IMR-90 (cell line): Measurements from ENCODE around the gene SH3BP4.

ENCODE experiments used
- CTCF ChIP-seq: conservative IDR thresholded peaks from 2 replicates; pipeline ENCODE4 v1.5.1; 2012; ENCODE audit warnings: mild to moderate bottlenecking, low read depth, low read length, improper control_type of control experiment
- POLR2A ChIP-seq: IDR thresholded peaks from 2 replicates; pipeline ENCODE4 v1.6.1; 2012; ENCODE audit warnings: mild to moderate bottlenecking, low read depth, low read length

DNA sequence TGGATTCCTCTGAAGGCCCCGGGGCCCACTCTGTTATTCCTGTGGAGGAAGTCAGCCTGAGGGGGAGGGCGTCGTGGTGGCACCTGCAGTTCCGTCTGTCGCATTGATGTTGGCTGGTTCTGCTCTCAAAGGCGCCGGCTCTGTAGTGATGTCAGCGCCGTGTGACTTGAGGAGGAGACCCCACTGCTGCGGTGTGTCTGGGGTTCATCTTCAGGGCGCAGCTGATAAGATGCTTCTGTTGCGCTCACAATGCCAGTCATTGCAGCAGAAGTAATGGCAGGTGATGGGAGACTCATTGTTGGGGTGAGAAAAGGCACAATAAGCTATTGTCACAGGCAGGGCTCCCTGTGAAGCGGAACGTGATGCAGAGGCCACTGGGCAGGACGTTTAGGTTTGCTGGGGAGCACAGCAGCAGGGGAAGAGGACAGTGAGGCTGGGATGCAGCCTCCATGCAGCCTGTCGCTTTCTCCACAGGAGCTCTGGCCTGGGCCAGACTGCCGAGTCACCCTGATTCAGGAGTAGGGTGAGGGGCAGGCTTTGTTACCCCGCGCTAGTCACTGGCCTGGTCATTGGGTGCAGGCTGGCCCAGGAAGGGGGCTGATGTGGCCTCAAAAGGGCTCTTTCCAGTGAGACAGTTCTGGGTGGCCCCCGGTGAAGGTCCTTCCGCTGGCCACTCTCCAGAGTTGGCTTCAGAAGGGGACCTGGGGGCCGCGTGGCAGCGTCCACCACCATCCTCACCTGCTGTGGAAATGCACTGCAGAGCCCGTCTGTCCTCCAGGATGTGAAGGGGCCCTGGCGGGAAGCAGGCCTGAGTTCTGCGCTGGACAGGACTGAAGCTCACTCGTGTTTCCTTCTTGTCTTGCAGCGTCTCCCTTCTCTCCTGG is 42.9 kb downstream of the SH3BP4 start:
- TF ChIP-seq CTCF = no peak
- TF ChIP-seq POLR2A = no peak
